ENCODE results near the gene ZNF282. TPM values are rescaled to one million over a fixed set of nuclear protein-coding genes. Genes with fewer than 3 reads are reported as not detected.
"Not testable (repeated sequence)": the region's sequence is repeated elsewhere in the genome, so short reads cannot be mapped to it uniquely, and the experiment has no call there.

ZNF282 gene
- total RNA-seq, 4 donors from 2014 or later = 19.7 to 31.5 (median 25.1) TPM

DNA sequence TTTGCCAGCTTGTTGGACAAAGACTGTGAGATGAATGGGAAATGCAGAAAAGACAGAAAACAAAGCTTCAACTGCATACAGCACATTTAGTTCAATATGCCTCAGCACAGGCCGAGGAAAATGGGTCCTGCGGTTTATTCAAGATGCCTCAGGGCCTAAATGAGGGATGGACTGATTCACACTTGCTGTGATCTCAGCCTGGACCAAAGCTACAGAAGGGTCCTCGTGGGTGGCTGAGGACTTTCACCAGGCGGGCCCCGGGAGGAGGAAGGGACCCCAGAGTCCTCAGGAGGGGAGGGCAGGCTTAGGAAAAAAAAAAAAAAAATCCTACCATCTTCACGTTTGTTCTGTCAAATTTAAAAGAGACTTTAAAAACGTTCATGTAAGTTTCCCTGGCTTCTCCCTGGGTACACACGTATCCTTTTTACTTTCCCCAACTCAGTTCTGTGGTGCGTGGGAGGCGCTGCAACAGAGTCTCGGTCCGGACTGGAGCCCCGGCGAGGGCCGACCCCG lies 66.0 kb downstream of the ZNF282 start:
- DNase-seq (ENCODE audit: low spot score in 2 of 2) = peak in 1 of 2 donors; percentile 13
- H3K4me1 ChIP-seq = peaks cover 0 to 32% (median 16%) of the 10 kb centered on the region in 4 donors

DNA sequence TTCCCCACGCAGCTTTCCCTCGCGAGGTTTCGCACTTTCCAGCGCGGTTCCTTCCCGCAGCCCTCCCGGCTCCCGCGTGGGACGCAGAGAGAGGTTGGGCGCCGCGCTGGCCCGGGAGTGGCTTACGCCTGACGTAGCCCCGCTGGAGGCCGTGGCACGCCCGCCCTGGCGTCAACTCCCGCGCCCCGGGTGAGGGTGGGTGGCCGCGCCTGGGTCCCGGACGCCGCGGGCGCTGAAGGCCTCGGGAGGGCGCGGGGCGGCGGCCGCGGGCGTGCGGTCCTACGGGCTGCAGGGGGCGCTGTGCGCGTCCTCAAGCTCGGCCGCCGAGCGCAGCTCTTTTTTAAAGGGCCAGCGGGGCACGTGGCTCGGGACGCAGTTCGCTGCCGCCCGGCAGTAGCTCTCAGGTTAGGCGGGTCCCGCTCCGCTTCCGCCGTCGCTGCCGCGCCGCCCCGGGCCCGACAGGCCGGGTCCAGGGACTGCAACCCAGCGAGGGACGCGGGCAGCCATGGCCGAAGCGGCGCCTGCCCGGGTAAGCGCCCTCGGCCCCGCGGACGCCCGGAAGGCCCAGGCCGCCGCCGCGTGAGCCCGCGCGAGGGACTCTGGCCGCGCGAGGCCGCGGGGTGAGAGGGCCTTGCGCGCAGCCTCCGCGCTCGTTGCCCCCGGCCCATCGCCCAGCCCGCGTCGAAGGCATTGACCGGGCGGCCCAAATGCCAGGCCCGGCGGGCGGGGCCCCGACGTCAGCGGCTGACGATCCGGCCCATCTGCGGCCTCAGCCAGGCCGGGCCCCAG lies 66.7 kb downstream of the ZNF282 start, which contains the start of gene ZNF783:
Gene ZNF783, plus strand, starts transcription at position 368 of the 789 bp plus-strand sequence. Its CDS starts 138 bp downstream, at position 506.
- peaks cover 0 to 32% (median 16%) of the 10 kb centered on the region in 4 donors for H3K4me1 ChIP-seq
- peak; percentile 73 to 74 for DNase-seq (ENCODE audit: low spot score in 2 of 2)
- no peaks in the 10 kb centered on the region for H3K27me3 ChIP-seq
- peaks cover 0 to 27% (median 14%) of the 10 kb centered on the region in 3 donors for H3K36me3 ChIP-seq
- WGBS, 2 donors = 0 to 1% methylated on average over 9 to 96 of the region's 115 CpGs
- peak within 1 kb of the TSS; percentile 59 to 98 (median 86) for H3K4me3 ChIP-seq
- no peaks in the 10 kb centered on the region for H3K9me3 ChIP-seq
- peak within 1 kb of the TSS; percentile 88 to 98 (median 96) for H3K27ac ChIP-seq
- peak in 1 of 2 donors; percentile 59 for TF ChIP-seq EP300 (IDR thresholded peaks at IDR 0.05)
- TF ChIP-seq, protein P1, sequence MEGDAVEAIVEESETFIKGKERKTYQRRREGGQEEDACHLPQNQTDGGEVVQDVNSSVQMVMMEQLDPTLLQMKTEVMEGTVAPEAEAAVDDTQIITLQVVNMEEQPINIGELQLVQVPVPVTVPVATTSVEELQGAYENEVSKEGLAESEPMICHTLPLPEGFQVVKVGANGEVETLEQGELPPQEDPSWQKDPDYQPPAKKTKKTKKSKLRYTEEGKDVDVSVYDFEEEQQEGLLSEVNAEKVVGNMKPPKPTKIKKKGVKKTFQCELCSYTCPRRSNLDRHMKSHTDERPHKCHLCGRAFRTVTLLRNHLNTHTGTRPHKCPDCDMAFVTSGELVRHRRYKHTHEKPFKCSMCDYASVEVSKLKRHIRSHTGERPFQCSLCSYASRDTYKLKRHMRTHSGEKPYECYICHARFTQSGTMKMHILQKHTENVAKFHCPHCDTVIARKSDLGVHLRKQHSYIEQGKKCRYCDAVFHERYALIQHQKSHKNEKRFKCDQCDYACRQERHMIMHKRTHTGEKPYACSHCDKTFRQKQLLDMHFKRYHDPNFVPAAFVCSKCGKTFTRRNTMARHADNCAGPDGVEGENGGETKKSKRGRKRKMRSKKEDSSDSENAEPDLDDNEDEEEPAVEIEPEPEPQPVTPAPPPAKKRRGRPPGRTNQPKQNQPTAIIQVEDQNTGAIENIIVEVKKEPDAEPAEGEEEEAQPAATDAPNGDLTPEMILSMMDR (IDR thresholded peaks at IDR 0.05) = peak; percentile 83 to 98 (median 97)
- peak in 1 of 2 donors; percentile 54 for TF ChIP-seq POLR2A (IDR thresholded peaks at IDR 0.05)

More for the DNA sequence above, 66.0 kb downstream of the ZNF282 start:
- TF ChIP-seq, protein P1 (IDR thresholded peaks at IDR 0.05) = no peak
- TF ChIP-seq EP300 (IDR thresholded peaks at IDR 0.05) (no peak), POLR2A (IDR thresholded peaks at IDR 0.05) (no peak)
- no peaks in the 10 kb centered on the region for H3K27me3 ChIP-seq
- H3K36me3 ChIP-seq = peaks cover 0 to 27% (median 8%) of the 10 kb centered on the region in 3 donors
- WGBS, 2 donors = 2 to 3% methylated on average over 16 of the region's 16 CpGs
- peak overlapping the region; percentile 88 to 98 (median 96) for H3K27ac ChIP-seq
- peak overlapping the region; percentile 59 to 98 (median 86) for H3K4me3 ChIP-seq
- H3K9me3 ChIP-seq = no peaks in the 10 kb centered on the region

DNA sequence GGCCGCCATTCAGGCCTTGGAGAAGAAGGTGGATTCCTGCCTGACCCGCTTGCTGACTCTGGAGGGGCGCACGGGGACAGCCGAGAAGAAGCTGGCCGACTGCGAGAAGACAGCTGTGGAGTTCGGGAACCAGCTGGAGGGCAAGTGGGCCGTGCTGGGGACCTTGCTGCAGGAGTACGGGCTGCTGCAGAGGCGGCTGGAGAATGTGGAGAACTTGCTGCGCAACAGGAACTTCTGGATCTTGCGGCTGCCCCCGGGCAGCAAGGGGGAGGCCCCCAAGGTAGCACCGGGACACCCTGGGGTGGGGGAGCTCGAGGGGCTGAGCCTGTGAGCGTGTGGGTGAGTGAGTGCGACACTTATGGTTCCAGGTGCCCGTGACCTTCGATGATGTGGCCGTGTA lies 71.1 kb downstream of the ZNF282 start:
- Histone ChIP-seq H3K27me3 (no peaks in the 10 kb centered on the region), H3K36me3 (peaks cover 0 to 63% (median 21%) of the 10 kb centered on the region in 3 donors), H3K9me3 (no peaks in the 10 kb centered on the region), H3K27ac (no peak overlapping the region), H3K4me1 (peaks cover 0 to 23% (median 16%) of the 10 kb centered on the region in 4 donors), H3K4me3 (no peak overlapping the region)
- 93 to 95% methylated on average over 12 to 21 of the region's 21 CpGs for WGBS, 2 donors
- DNase-seq (ENCODE audit: low spot score in 2 of 2) = no peak
- TF ChIP-seq, protein P1 (IDR thresholded peaks at IDR 0.05) = no peak
- no peak for TF ChIP-seq EP300 (IDR thresholded peaks at IDR 0.05)
- TF ChIP-seq POLR2A (IDR thresholded peaks at IDR 0.05) = no peak

DNA sequence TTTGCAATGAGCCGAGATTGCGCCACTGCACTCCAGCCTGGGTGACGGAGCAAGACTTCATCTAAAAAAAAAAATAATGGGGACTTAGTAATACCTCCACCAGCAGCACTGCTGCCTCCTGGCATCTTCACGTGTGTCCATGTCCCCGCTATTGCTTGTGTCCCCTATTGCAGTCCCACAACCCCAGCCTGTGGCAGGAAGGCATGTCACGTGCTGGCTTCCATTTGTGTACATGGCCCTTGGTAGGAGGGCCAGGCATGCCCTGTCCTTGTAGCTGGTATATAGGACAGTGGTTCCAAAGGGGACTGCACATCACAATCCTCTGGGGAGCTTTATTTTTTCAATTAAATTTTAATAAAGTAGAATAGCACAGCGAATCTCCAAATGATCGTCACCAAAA lies 72.4 kb downstream of the ZNF282 start:
- 95 to 96% methylated on average over 8 of the region's 8 CpGs for WGBS, 2 donors
- TF ChIP-seq, protein P1 (IDR thresholded peaks at IDR 0.05) = no peak
- no peak for TF ChIP-seq EP300 (IDR thresholded peaks at IDR 0.05)
- TF ChIP-seq POLR2A (IDR thresholded peaks at IDR 0.05) = no peak
- H3K27ac ChIP-seq = no peak overlapping the region
- no peaks in the 10 kb centered on the region for H3K9me3 ChIP-seq
- no peaks in the 10 kb centered on the region for H3K27me3 ChIP-seq
- H3K36me3 ChIP-seq = peaks cover 0 to 75% (median 21%) of the 10 kb centered on the region in 3 donors
- no peak overlapping the region for H3K4me3 ChIP-seq
- DNase-seq (ENCODE audit: low spot score in 2 of 2) = no peak
- H3K4me1 ChIP-seq = peaks cover 0 to 18% (median 13%) of the 10 kb centered on the region in 4 donors

DNA sequence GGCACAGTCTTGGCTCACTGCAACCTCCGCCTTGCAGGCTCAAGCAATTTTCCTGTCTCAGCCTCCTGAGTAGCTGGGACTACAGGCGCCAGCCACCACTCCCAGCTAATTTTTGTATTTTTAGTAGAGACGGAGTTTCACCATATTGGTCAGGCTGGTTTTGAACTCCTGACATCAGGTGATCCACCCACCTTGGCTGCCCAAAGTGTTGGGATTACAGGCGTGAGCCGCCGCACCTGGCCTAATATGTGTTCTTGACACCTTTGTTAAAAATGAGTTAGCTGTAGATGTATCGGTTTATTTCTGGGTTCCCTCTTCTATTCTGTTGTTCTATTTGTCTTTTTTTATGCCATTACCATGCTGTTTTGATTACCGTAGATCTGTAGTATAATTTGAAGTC lies 79.1 kb downstream of the ZNF282 start:
- not testable (repeated sequence) for H3K9me3 ChIP-seq; DNase-seq (ENCODE audit: low spot score in 2 of 2); H3K4me3 ChIP-seq; H3K4me1 ChIP-seq; H3K27me3 ChIP-seq; H3K27ac ChIP-seq
- H3K36me3 ChIP-seq = peaks cover 3 to 86% (median 15%) of the 10 kb centered on the region in 3 donors
- 99% methylated on average over 8 of the region's 8 CpGs for WGBS, 2 donors

Small RNA genes lying within 50 kb of the gene (small RNA-seq; reads per million reads assigned to genes)
- gene AC004890.1 = not detected

Other genes starting within 250 kb of the ZNF282 start
- gene PDIA4, start 167.0 kb upstream of the ZNF282 start, total RNA-seq = 100 to 1,000 TPM in 1 of 4 donors, 10 to 100 TPM in 3; 40.4 to 124 (median 45.2) TPM
- 1 to 10 TPM; 6.9 to 9.0 (median 8.5) TPM for gene ZNF786, start 104.8 kb upstream of the ZNF282 start, total RNA-seq
- 10 to 100 TPM in 1 of 4 donors, 1 to 10 TPM in 3; 1.9 to 10.9 (median 4.6) TPM for gene ZNF425, start 69.2 kb upstream of the ZNF282 start, total RNA-seq
- 10 to 100 TPM; 20.1 to 29.1 (median 26.2) TPM for gene ZNF398, start 48.1 kb upstream of the ZNF282 start, total RNA-seq
- 10 to 100 TPM in 2 of 4 donors, 1 to 10 TPM in 2; 8.4 to 12.6 (median 10.5) TPM for gene ZNF212, start 44.1 kb downstream of the ZNF282 start, total RNA-seq
- 10 to 100 TPM; 22.1 to 58.2 (median 31.2) TPM for gene ZNF783, start 66.7 kb downstream of the ZNF282 start, total RNA-seq

Data from tibial nerve (tissue), 4 donors.